Esophagus squamous epithelium (tissue), 4 donors: ENCODE data around the gene MYBPC1.

Experiments used
- CTCF ChIP-seq, 6 experiments: fragments of 450-650 bp in 4 of 6; fragments of 200-600 bp in 2 of 6; sonication (generic) in 2 of 6; IDR thresholded peaks; one replicate each; pipeline ENCODE4 v1.5.1; 2016 to 2019; ENCODE audit warnings: antibody characterized with exemption in 6 of 6, mild to moderate bottlenecking in 4 of 6, moderate library complexity in 4 of 6
- POLR2A ChIP-seq, 4 donors: fragments of 450-650 bp; IDR thresholded peaks; one replicate each; pipeline ENCODE4 v1.6.1; 2017; ENCODE audit warnings: antibody characterized with exemption in 4 of 4, mild to moderate bottlenecking in 4 of 4, moderate library complexity in 3 of 4

GRCh38 chr12:101653503-101653902 is 58.7 kb downstream of the MYBPC1 start:
- TF ChIP-seq CTCF (IDR thresholded peaks at IDR 0.05) = no peak
- TF ChIP-seq POLR2A (IDR thresholded peaks at IDR 0.05) = no peak
